ENCODE data around the gene HIF3A. TPM values are rescaled to one million over a fixed set of nuclear protein-coding genes. Genes with fewer than 3 reads are reported as not detected.

Gene HIF3A
- total RNA-seq, 1 donor from 2014 or later, result 81.4 TPM

GRCh38 chr19:46390121-46390858 lies 93.4 kb downstream of the HIF3A start:
- ATAC-seq (no peak), DNase-seq (no peak)
- intact Hi-C loops (cut with micrococcal nuclease), result no loop called here

DNA sequence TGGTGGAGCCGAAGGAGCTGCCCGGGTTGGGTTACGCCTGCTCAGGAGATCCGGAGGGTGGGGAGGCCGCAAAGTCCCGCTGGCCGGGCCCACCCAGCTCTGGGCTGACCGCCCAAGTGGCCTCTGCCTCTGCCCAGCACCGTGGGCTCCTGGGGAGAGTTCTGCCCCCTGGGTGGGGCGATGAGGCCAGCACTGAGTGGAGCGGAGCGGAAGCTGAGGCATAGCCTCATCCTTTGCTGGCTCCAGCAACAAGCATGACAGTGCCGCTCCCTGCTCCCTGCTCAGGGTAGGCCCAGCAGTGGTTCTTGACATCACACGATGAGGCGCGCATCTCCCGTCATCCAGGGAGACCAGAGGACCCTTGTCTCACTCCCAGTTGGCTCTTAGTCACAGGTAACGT lies 94.0 kb downstream of the HIF3A start:
- no peak for ATAC-seq
- no peak for DNase-seq
- intact Hi-C loops (cut with micrococcal nuclease), result no loop called here

- no peak for ATAC-seq
- intact Hi-C loops (cut with micrococcal nuclease), result no loop called here
- no peak for DNase-seq
Measured at GRCh38 chr19:46391296-46392251, 94.7 kb downstream of the HIF3A start.

DNA sequence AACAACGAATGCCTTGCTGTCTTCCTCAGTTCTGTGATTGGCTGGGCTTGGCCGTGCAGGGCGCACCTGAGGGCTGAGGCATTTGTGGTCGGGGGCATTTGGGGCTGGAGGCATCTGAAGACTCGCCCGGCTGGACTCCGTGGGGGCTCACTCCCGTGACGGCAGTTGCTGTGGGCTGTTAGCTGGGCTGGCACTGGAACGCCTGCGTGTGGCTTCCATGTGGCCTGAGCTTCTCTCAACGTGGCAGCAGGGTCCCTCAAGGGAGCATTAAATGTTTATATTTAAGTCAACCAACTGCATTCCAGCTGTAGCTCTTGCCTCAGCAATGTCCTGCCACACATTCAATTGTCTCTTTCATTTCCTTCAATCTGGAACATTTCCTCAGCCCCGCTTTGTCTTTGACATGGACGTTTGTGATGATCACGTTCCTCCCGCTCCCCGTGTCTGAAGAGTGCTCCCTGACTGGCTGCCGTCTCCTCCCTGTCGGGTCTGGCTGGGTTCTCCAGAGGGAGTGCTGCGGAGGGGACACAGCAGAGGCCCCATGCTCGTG lies 95.5 kb downstream of the HIF3A start:
- no peak for DNase-seq
- intact Hi-C loops (cut with micrococcal nuclease), result no loop called here
- ATAC-seq, result no peak

- intact Hi-C loops (cut with micrococcal nuclease), result no loop called here
Measured at GRCh38 chr19:46392837-46393236, 96.0 kb downstream of the HIF3A start.

More at GRCh38 chr19:46392837-46393236, 96.0 kb downstream of the HIF3A start:
- ATAC-seq, result no peak
- no peak for DNase-seq

Other genes starting within 250 kb of the HIF3A start
- gene IGFL3, start 172.4 kb upstream of the HIF3A start, total RNA-seq, result not detected
- not detected for gene IGFL2, start 148.8 kb upstream of the HIF3A start, total RNA-seq
- gene IGFL1, start 67.3 kb upstream of the HIF3A start, total RNA-seq, result not detected
- 72.5 TPM for gene PPP5C, start 50.0 kb downstream of the HIF3A start, total RNA-seq
- 33.5 TPM for gene CCDC8, start 116.5 kb downstream of the HIF3A start, total RNA-seq
- 0.07 TPM for gene PNMA8C, start 131.9 kb downstream of the HIF3A start, total RNA-seq
- gene PNMA8A, start 174.5 kb downstream of the HIF3A start, total RNA-seq, result 9.4 TPM
- gene PNMA8B, start 198.8 kb downstream of the HIF3A start, total RNA-seq, result 0.89 TPM

Data from left ventricle myocardium superior (tissue), 1 donor.